Cortex of kidney (tissue), 1 donor: ENCODE data around the gene EPHB1.
"Not testable (repeated sequence)": the region's sequence is repeated elsewhere in the genome, so short reads cannot be mapped to it uniquely, and the experiment has no call there.

Experiments used
- DNase-seq: peaks from one replicate; lab custom pipeline; 2025; lab: John Stamatoyannopoulos, UW

Gene EPHB1

DNA sequence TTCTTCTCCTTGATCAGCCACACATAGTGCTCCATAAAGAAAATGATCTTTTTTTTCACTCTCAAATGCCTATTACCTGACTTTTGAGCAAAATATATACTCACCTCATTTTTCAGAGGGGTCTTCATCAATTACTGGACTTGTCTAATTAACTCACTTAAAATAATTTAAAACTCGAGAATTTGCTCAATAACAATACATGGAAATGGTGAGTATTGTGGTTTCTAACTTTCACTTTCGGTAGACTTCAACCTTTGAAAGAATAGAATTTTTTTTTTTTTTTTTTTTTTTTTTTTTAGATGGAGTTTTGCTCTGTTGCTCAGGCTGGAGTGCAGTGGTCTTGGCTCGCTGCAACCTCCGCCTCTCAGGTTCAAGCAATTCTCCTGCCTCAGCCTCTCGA, 17.7 kb upstream of the EPHB1 start:
- DNase-seq, result no peak

DNA sequence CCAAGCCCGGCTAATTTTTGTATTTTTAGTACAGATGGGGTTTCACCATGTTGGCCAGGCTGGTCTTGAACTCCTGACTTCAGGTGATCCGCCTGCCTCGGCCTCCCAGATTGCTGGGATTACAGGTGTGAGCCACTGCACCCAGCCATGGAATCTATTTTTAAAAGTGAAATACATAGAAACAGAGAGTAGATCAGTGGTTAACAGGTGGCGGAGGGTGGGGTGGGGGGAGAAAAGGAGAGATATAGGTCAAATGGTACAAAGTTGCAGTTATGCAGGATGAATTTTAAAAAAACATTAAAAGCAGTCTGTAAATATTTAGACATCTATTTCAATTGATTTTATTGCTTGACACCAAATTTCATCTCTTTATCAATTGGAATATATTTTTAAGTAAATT, 6.8 kb upstream of the EPHB1 start:
- DNase-seq, result not testable (repeated sequence)

DNA sequence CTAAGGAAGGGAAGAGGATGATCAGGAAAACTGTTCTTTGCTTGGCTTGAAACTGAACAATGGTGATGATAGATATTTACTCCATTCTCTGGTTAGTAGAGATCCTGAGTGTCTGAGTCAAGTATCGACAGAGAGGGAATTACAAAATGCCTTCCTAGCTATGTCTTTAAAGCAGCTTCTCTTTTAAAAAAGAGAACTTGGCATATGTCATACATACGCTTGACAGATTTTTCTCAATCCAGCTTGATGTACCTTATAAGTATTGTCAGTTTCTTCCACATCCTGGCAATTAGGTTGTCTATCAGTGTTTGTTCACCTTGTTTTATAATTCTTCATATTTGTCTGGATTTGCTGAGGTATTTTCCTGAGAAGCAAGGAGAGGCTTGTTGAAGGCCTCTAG, 5.0 kb upstream of the EPHB1 start:
- no peak for DNase-seq

DNA sequence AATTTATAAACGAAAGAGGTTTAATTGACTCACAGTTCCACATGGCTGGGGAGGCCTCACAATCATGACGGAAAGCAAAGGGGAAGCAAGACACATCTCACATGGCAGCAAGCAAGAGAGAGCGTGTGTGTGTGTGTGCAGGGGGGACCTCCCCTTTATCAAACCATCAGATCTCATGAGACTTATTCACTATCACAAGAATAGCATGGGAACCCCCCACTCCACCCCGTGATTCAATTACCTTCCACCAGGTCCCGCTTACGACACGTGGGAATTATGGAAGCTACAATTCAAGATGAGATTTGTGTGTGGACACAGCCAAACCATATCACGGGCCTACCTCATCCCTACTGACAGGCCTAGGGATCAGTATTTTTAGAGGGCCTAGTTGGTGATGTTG, 3.1 kb upstream of the EPHB1 start:
- no peak for DNase-seq

DNA sequence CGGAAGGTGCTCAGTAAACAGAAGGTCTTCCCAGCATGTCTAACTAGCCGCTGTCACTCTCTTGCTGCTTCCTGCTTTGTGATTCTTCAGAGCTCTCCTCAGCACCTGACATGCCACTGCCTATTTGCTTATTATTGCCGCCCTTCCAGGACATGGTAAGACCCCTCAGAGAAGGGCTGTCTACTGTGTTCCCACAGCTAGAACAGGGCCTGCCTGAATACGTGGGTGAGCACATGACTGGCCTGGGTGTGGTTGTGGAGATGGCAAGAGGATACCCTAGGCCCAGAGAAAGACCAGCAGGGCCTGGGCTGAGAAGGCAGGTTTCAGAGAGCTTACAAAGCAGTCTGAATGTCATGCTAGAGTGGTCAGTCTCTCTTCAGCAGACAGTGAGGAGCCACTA, 2.4 kb upstream of the EPHB1 start:
- no peak for DNase-seq

DNA sequence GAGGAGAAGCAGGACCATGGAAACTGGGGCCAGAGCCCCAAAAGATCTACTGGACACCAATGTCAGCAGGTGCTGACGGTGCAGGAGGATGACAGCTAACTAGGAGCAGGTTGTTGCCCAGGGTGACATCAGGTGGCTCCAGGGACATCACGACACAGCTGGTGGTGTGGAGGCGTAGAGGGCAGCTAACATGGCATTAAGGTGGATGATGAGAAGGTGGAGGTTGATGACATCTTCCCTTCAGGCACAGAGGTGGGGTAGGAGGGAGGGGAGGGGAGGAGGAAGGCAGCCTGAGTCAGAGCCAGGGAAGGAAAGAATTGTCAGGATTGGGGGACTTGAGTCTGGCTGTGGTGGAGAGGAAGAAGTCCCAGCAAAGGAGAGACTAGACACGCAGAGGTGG, 1.5 kb upstream of the EPHB1 start:
- DNase-seq, result no peak

DNA sequence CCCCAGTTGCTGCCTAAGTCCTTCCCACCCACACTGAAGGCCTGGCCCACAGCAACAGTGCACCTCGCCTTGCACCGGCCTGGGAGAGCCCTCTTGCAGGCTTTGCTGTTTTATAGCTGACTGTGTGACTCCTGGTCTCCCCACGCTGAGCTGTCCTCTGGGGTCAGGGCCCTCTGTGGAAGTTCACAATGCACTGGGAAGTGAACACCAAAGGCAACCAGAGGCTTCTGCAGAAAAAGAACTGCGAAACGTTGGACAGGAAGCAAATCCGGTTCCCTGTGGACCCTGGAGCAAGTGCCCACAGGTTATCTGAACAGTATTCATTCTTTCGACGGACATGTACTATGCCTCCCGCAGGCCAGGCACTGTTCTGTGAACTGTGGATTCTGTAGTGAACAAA, 737 bp upstream of the EPHB1 start:
- no peak for DNase-seq

DNA sequence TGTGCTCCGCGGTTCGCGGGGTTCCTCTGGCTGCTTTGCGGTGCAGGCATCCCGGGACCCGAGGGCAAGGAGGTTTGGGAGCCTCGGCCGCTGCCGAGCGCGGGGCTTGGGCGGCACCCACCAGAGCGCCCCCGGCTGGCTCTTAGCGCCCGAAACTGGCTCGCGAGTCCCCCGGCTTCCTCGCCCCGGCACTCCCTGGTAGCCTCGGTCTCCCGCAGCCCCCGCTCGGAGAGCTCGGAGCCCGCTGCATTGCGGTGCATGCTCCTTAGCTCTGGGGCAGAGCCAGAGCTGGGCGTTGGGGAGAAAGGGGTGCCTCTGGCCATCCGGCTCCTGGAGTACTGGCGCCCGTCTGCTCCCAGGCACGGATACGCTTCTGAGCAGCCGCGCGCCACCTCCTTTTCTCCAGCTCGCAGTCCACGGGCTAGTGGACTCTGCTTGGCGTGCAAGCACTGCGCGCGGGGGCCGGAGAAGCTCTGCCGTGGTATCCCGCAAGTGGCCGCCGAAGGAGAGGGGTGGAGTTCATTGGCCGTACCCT, 753 bp downstream of the EPHB1 start:
- no peak for DNase-seq

DNA sequence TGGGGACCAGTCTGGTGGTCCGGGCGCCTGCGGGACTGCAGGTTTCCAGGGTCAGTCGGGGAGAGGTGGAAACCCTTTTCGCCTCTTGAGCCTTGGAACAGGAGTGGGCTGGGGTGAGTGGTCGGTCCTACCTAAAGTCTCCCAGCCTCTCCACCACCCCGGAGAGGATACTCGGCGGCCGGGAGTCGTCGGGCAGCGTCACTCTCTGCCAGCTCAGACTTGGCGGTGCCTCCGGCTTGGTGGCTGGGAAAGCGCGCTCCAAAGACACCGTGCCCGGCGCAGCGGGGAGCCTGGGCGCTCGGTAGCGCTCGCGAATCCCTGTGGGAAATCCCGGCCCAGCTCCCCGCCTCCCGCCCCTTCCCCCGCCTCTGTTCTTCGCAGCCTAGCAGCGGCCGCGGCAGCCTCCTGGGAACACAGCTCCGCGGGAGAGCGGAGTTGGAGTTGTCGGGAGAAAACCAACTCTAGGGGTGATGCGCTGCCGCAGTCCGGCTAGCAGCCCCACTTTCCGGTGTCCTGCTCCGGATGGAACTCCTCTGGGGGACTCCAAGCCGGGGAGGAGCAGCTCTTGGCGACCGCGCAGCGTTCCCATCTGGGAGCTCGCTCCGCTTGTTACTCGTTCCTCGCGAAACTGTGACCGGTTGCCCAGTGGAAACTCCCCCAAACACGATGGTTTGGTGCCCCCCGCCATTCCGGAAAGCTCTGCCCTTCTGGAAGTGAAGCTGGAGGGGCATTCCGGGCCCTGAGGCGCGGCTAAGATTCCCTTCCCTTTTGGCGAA, 1.4 kb downstream of the EPHB1 start:
- DNase-seq, result no peak

DNA sequence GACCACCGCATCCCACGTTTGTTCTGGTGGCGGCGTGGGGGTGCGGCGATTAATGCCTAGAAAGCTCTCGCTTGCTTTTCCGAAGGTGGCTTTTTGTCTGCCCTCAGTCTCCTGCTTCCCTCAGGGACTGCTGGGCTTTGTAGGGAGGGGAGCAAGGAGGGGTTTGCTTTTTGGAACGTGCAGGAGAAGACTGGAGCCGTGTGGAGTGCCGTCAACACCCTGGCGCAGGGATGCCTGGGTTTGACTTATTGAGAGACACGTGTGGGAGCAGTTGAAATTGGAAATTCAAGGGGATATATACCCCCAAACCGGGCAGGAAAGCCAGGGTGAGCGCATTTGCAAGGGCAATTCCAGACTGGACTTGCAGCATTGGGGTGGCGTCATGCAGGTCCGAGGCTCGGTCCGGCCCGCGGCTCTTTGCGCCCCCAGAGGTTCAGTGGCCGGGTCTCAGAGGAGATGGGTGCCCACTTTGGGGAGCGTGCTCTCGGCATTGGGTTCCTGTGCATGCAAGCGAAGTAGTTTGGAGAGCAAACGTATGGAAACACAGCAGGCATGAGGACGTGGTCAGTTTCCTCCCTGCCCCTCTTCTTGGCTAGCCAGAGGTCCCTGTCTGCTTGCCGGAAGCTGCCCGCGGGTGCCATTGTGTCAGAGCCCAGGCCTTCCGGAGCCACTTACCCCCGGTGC, 2.1 kb downstream of the EPHB1 start:
- no peak for DNase-seq

DNA sequence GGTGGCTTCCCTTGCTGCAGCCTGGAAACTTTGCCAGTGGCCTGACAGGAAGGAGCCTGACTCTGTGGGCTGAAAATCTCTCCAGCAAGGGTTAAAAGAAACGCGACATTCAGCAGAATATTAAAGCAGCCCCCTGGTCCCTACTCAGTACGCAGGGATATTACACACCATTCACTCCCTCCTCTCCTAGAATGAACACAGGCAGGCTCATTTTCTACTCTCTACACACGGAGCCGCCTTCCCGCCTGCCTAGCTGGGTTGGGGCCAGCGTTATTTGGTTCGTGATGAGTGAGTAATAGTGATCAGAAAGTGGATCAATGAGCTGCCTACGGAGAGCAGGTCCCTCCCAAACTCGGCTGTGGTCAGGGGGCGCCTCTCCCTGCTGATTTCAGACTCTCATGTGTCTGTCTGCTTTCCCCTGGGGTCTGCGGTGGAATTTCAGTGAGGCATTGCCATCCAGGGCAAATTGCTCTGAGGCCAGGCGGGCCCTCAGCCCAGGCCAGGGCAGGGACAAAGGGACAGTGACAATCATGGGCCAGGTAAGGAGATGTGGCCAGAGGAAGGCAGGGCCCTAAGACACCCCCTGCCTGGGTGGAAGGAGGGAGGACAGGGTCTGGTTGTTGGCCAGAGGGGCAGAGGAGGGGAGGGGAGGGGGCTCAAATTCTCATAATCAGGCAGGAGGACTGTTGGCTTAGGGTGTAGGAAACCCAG, 2.8 kb downstream of the EPHB1 start:
- DNase-seq, result no peak

DNA sequence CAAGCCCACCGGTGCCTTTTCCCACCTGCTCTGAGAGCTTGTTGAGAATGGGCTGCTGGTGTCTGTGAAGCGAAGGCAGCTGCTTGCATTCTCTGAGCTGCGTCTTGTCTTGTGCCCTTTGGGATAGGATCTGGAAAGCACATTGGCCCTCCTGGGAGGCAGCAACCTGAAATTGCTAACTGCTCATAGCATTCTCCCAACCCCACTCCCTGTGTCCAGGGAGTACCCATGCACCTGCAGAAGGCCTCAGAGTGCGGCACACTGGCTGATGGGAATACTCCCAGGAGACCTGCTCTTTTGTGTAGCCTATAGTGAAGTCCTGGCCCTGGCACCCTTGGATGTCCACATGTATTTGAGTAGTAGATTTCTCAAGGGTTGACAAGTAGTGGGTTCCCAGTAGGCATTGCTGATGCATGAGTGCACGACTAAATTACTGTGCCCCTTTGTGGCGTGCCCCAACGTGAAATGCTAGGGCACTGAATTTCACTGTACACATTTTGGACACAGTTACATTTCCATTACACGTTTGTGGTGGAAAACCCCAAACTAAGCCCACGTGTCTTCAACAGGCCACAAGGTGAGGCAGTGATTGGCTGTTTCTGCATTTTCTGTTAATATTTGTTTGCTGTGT, 3.7 kb downstream of the EPHB1 start:
- DNase-seq, result no peak

DNA sequence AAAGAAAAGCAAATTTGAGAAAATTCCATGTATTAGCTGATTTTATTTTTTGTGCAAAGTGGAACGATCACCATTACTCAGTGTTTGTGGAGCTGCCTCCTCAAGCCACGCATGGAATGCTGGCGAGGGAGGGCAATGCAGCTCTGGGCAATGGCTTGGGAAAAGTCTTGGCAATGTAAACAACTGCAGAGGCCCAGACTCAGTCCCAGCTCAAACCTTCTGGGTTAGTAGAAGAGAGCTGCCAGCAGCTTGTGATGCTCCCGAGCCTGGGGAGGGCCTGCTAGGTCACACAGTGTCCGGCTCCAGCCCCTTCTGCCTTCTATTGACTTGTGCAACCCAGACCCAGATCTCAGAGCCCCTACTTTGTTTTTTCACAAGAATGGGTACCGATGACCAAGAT, 4.3 kb downstream of the EPHB1 start:
- no peak for DNase-seq

DNA sequence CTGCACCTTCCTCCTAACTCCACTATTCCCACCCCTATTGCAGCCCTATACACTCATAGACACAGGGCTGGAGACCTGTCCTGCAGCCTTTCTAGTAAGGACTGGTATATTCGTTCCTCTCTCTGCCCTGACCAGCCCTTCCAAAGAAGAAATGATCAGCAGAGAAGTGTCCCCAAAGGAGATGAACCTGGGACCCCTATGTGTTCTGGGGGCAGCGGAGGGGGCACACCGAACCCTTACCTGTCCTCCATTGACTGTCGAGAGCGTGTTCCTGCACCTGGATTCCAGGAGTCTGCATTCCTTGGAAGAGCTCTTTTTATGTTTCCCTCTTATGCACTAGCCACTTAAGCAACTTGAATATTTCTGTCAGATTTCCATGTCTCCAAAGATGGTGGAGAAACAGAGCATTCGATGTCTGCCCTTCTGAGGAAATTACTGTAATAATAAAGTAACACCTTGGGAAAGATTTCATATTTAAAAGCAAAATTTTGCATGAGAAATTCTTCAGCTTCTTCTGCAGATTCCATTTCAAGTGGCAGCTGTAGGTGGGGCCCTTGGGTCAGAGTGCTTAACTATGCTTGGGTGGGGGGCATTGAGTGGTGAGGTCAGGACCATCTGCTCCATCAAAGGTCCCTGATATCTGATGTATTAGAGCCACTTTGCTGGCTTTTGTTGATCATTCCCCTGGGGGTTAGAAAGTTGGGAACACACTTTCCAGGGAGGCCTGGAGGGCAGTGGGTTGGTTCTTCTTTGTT, 6.3 kb downstream of the EPHB1 start:
- DNase-seq, result no peak

DNA sequence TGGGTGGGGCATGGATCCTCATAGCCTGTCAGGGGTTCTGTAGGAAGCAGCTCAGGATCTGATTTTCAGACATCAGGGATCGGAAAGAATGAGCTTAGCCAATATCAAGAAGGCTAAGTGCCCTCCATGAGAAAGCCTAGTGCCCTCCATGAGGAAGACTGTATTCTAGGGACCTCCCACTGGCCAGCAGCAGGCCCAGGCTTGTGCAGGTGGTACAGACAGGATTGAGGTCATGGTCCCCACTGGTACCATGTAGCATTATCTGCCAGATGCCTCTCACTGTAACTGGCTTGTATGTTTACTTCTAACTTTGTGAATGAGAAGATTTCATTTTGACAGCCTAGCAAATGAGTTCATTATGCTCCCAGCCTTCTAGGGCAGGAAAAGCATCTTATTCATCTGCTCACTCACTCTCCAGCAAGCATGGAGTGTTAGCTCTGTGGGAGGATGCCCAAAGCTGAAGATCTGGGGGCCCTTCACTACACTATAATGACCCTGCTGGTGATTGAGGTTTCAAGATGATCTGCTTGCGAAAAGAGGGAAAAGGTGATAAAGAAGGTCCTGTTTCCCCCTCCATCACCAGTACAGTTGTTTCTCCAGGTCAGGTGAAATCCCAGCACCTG, 7.5 kb downstream of the EPHB1 start:
- no peak for DNase-seq

DNA sequence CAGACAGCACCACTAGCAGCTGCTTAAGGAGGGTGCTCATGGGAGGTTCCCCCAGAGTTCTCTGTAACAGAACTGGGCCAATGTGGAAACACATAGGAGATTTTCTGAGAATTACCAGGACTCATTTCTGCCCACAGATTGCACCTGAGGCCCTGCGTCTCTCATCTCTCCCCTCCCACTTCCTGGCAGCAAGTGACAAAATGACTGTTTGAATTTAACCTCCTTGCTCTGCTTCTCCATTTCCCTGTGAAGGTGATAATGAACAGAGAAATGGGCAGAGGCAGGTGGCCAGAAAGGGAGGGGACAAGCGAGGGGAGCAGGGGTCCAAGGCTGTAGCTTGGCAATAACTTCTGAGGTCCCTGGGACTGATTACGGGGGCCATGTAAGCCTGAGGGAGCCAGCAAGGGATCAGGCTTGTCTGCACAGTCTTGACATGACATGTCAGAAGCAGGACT, 8.0 kb downstream of the EPHB1 start:
- DNase-seq, result no peak

DNA sequence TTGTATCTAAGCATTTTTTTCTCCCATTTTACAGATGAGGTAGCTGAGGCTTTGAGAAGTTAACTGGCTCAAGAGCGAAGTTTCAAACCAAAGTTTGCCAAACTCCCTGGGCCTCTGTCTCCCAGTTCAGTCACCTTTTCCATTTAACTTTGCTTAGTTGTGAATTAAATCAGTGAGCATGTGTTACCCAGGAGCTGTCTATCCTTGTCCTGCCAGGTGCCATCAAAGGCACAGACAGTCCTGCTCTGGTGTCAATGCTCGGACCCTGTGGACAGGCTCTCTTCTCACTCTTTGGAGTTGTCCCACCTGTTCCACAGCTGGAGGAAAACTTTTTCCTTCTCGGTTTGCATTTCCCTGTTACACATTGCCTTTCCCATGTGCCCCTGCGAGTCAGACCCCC, 8.6 kb downstream of the EPHB1 start:
- no peak for DNase-seq

DNA sequence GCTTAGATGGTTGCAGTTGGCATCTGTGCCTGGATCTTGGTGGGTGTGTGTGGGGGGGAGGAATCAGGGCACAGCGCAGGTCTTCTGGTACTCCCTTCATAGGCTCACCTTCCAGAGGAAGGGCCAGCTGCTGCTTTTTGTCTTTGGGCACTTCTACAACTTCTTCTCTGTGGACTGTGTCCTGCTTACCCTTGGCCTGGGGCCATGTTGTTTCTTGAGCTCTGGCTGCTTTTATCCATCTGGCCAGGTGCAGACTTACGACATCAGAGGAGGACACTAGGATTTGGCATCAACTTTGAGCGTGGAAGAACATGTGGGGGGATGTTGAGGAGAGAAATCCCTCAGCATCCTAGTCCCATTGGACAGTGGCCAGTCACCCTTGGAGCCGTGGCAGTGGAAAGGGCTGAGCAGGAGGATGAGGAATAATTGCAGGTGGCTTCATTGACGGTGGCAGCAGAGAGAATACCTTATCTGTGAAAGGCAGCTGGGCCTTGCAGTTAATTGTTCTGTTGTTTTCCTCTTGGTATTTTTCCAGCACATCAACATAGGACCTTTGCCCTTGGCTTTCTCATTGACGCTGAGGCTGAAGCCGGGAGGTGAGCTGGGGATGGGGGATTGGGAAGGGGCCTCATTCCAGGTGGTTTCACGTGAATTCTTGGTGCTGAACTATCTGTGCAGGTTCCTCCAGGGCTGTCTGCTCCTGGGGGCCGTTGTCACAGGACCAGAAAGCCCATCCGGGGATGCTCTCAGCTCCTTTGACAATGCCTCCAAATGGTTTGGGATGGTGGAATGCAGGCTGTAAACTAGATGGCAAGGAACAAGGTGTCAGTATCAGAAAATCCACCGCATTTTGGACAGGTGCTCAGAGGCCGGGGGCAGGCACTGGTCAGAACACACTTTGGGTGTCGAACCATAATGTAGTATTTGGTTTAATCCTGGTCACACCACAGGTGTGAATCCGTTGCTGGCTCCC, 9.7 kb downstream of the EPHB1 start:
- no peak for DNase-seq

DNA sequence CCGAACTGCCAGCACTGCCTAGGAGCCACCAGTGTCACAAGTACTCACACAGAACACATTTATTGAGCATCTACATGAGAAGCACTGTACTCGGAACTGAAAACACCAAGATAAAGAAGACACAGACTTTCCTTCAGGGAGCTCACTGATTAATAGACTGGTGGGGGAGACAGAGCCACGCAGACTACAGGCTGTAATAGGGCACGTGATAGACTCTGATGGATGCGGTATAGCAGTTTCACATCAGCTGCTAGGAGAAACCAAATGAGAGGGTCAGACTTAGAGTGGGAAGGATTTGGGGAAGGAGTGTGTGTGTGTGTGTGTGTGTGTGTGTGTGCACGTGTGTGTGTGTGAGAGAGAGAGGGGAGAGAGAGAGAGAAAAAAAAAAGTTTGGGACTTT, 12.1 kb downstream of the EPHB1 start:
- DNase-seq, result no peak

DNA sequence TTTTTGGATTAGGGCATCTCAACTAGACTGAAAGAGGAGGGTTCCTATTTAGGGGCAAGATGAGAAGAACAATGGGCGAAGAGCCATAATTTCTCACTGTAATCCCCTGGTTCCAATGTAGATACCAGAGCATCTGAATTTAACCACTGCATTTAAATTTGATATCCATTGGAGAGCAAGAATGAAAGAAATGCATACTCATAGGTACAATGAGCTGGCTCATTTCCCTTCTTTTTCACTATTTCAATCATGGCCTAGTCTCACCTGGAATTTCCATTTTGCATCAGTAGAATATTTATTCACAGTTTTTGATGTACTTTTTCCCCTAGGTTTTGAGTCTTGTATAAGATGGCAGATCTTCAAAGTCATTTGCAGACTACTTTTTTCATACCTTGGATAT, 13.8 kb downstream of the EPHB1 start:
- DNase-seq, result no peak
